ENCODE data around the gene SRD5A3. TPM values are rescaled to one million over a fixed set of nuclear protein-coding genes. Genes with fewer than 3 reads are reported as not detected.

The SRD5A3 gene
- total RNA-seq, 1 experiment from 2014 or later, result 16.0 TPM

DNA sequence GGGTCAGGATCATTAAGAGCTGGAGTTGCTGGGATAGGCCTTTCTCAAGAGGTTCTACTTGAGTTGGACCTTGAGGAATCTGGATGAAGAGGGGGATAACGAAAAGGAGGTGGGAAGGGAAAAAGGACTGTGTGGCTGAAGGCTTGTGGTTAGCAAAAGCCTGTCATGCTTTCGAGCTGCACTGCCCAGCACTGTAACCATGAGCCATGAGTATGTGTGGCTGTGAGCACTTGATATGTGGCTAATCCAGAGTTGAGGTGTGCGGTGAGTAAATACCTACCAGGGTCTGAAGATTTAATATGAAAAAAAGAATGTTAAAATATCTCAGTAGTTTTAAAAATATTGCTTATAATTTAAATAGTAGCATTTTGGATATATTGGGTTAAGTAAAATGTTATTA lies 61.1 kb downstream of the SRD5A3 start:
- DNase-seq (ENCODE audit: low read depth), result no peak

DNA sequence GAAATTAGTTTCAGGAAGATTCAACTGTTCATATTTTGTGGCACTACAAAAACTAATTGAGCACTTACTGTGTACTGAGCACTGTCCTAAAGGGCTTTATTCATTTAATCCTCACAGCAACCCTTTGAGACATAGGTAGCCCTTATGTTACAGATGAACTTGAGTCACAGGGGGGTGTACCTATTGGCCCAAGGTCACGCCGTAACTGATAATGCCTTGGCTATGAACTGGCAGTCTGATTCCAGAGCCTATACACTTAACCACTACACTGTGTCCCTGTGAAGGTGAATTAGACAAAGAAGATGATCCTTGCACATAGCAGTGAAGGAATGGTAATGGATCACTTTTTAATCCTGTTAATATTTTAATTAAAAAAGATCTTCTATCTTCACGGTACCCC lies 61.7 kb downstream of the SRD5A3 start:
- no peak for DNase-seq (ENCODE audit: low read depth)

DNA sequence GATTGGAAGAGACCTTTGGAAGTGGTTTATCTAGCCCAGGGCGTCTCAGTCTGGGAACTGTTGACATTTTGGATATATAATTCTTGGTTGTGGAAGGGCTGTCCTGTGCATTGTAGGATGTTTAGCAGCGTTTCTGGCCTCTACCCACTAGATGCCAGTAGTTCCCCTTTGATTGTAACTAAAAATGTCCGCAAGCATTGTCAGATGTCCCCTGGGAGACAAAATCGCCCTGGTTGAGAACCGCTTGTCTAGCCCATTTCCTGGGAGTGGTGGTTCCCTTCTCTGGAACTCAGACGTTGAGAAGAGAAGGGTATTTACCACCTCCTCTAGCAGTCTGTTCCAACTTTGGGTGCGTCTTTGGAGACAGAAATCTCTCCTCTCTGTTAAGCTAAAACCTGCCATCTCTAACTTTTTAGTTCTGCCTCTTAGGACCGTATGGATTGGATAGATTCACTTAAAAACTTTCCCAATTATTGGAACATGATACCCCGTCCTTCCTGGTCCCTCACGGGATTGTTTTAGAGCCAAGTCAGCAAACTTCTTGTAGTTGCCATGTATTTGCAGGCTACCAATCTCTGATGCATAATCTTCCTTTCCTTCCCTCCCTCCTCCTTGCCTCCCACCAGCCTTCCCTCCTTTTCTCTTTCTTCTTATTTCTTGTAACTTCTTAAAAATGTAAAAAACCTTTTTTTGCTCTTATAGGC lies 63.6 kb downstream of the SRD5A3 start:
- peak; percentile 59 for DNase-seq (ENCODE audit: low read depth)

DNA sequence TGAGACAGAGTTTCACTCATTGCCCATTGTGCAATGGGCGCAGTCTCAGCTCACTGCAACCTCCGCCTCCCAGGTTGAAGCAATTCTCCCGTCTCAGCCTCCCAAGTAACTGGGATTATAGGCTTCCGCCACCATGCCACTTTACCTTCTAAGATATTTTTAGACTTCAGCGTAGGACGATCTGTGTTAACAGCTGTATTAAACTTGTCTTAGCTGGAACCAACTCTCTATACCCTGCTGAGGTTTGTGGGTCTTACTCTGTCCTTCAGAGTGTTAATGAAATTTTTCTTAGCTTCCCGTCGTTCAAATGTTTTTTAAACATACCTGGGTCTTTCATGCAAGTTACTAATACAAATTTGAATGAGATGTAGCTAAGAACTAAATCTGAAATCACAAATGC lies 64.4 kb downstream of the SRD5A3 start:
- DNase-seq (ENCODE audit: low read depth), result no peak

DNA sequence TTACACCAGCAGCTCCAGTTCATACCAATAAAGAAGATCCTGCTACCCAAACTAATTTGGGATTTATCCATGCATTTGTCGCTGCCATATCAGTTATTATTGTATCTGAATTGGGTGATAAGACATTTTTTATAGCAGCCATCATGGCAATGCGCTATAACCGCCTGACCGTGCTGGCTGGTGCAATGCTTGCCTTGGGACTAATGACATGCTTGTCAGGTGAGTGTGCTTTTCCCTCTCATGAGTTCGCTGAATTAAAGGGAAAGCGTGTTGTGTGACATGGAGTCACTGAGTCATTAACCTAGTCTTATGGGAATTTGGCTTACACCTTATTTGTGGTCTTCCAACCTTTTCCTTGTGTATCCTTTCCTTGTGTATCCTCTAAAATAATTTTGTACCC lies 65.6 kb downstream of the SRD5A3 start:
- no peak for DNase-seq (ENCODE audit: low read depth)

DNA sequence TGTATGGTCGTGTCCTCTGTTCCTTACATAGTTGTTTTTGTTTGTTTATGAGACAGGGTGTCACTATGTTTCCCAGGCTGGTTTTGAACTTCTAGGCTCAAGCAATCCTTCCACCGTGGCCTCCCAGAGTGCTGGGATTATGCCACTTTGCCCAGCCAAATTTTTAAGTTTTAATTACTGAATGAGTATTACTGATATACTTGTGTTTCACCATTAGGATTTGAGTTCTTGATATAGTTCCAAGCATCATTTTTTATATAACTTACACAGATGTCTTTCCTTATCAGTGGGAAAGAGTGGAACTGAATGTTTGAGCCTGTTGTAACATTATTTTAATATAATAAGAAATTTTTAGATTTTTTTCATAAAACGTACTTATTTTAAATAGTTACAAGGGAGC lies 70.1 kb downstream of the SRD5A3 start:
- no peak for DNase-seq (ENCODE audit: low read depth)

Other genes starting within 250 kb of the SRD5A3 start
- under 0.01 and 0.10 TPM in 2 replicates for gene KDR, start 220.6 kb upstream of the SRD5A3 start, total RNA-seq (2014; rRNA removed; shearing (Covaris generic))
- 96.1 and 101 TPM in 2 replicates for gene TMEM165, start 49.7 kb downstream of the SRD5A3 start, total RNA-seq (2014; rRNA removed; shearing (Covaris generic))
- gene CLOCK, start 200.7 kb downstream of the SRD5A3 start, total RNA-seq (2014; rRNA removed; shearing (Covaris generic)), result 26.0 and 27.7 TPM in 2 replicates
- gene PDCL2, start 246.0 kb downstream of the SRD5A3 start, total RNA-seq (2014; rRNA removed; shearing (Covaris generic)), result not detected in 2 replicates

Measured in RPMI7951 (cell line).